Activated CD8-positive, alpha-beta memory T cell treated with anti-CD3 and anti-CD28 coated beads for 24 hours (primary cell): ENCODE results near the gene KIF5C.
A peak's percentile ranks its signal among the peaks of the same experiment; 100 is the strongest.

Experiments
- DNase-seq: peaks from one replicate; pipeline ENCODE4 v3.0.0-alpha.2; 2020

KIF5C gene

DNA sequence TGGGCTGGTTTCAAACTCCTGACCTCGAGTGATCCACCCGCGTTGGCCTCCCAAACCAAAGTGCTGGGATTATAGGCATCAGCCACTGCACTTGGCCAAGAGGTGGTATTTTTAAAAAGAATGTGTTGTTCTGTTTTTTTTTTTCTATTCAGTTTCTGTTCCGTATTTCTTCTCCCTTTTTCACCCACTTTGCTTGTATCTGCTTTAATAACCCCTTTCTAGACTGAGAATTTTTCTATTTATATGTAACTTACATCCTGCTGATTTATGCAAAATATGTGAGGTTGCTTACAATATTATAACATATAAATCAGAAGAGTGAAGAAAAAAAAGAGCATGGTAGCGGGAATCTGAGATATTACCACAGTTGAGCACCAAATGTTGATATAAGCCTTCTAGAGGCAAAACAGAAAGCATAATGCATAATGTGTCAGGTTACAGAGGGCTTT is 146.3 kb downstream of the KIF5C start:
- no peak for DNase-seq

DNA sequence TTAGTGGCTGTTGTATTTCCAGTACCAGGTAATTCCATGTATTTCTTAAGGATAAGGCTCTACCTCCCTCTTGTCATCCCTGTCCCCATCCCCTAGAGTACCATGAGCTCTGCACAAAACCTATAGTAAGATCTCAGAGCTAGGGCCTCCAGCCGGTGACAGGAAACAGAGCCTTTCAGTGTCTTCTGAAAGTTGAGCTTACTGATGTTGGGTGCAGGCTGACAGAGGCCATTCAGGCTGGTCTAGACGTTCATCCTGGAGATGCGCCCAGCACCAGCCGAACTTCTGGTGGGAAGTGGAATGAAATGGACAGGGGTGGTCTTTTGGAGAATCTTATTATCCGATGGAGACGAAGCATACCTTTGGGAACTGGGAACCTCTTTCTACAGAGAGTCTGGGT is 146.7 kb downstream of the KIF5C start:
- DNase-seq = no peak

DNA sequence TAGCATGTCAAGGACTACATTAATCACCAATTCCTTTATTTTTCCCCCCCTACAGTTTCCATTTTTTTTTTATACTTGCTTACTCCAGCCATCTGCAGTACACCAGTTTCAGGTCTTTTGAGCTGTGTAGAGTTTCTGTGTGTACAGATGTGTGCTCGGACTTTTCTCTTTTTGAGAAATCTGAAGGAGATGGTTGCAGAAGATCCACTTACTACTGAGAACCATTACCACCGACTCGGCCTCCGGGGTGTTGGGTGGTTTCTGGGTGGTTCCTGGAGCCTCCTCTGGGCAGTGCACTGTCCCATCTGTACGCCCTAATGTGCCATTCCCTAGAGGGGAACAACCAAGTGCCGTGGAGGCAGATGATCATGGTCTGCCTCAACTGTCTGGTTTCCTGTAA is 148.1 kb downstream of the KIF5C start:
- DNase-seq = no peak

DNA sequence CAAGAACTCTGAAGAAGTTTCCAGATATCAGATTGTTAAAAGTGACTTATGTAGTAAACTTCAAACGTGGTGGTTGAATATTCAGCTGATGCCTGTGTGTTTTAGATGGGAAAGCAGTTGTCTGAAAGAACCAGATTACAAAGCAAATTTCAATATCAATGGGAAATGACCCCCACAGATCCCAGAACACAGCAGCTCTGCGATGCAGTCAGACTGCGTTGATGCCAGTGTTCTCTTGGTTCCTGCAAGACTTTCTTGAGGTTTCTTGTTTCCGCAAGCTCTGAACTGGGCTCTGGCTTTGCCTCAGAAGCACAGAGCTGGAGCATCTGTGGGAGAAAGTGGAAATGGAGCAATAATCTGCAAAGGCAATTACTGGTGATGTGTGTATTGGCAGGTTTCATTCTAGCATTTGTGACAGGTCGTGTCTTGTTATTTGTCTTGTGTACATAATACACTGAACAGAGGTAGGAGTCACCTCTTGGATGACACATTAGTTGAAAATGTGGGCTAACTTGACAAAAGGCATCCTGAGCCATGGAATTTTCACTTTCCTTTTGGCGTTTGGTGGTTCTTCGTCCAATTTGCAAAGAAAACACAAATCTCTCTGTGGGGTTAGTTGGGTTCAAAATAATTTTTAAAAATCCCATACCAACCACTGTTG is 152.7 kb downstream of the KIF5C start:
- DNase-seq = no peak

DNA sequence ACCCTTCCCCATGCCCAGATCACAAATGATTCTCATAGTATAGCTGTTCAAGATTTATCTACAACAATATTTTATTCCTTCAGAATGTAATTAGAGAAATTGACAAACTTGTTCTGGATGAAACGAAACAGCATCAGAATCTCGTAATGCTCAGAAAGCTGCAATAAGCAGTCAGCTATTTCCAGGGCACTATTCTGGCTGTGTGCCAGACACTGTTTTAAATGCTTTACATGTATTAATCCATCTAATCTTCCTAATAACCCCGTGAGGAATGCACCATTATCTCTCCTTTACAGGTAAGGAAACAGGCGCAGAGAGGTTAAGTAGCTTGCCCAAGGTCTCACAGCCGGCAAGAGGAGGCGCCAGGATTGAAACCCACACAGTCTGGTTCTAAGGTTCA is 153.3 kb downstream of the KIF5C start:
- no peak for DNase-seq

DNA sequence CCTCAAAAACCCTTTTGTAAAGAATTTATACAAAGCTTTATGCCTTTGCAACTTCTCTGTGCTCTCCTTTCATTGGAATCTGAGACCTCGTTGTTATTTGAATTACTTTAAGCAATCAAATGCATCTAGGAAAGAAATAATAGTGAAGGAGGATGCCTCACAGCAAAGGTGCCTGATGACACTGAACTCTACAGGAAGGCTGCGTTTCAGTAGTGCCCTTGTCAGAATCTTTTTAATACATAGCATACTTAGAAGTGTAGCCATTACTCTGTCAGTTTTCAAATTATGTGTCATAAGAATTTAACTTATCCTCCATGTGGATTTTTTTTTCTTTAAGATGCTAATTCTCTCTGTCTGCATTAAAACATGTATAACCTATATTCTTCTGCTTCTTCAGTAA is 153.9 kb downstream of the KIF5C start:
- no peak for DNase-seq

DNA sequence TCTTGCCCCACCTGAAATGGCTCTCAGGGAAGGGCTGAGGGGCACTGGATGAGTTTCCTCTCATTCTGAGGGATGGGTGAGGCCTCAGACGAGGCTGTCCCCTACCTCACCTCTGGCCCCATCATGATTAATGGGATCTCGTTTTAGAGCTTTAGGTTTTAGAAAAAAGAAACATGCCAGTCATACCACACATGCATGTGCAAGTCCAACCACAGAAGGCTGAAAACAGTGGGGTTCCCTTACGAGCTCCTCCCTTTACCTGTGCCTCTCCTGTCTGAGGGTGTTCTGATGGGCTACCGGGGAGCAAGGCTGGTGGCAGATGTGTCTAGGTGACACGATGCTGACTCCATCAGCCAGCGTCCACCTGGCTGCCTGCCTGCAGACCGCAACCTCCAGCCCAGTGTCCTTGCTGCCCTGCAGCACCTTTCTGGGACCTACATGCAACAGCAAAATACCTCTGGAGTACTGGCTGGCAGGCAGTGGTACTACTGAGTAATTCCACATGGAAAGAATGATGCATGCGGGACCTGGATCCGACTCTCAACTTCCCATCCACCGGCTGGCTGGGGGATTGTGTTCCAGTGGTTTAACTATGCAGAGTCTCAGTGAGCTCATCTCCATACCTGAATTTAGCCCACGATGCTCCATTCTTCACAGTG is 154.4 kb downstream of the KIF5C start:
- no peak for DNase-seq

DNA sequence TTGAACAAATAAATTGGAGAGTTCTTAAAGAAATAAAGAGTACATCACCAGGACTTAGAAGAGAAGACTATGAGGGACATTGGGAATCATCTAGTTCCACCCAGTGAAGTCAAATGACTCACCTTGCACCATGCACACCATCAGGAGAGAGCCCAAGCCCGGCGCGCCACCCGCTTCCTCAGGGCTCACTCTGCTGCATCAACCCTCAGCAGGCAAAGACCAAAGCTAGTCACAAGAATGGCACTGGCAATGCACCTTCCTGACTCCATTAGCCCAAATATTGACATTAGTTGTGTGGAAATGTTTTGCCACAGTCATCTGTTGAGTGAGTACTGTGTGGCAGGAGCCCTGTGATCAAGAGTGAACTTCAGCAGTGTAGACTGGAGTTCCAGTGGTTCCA is 156.4 kb downstream of the KIF5C start:
- no peak for DNase-seq

DNA sequence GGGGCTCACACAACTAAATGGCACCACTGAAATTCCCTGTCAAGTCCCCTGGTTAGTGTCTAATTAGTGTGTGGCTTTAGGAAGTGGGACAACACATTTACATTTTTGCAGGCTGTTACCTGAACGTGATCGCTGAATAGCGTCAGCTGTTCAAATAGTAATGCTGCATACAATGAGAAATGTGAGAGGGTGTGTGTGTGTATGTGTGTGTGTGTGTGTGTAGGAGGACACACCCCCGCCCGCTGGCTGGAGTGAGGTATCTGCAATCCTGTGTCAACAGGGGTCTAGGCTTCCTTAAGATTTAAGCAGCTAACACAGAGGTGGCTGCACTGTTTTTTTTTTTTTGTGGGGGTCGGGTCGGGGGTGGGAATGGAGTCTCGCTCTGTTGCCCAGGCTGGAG is 158.7 kb downstream of the KIF5C start:
- DNase-seq = no peak

DNA sequence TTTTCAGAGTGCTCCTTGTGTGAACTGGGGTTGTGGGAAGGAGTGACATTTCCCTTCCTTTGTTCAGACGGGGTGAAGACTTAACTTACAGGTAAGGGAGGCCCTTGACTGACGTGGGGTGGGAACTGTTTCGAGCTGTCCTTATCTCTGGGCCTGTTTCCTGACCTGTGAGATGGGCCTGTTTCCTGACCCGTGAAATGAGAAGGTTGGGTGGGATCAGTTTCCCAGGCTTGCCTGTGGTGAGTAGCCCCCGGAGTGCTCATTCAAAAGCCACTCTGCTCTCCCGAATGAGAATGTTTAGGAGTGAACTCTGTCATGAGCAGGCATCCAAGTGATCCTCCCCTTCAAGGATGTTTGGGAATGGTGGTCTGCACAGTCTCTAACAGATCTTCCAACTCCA is 159.4 kb downstream of the KIF5C start:
- DNase-seq = no peak

DNA sequence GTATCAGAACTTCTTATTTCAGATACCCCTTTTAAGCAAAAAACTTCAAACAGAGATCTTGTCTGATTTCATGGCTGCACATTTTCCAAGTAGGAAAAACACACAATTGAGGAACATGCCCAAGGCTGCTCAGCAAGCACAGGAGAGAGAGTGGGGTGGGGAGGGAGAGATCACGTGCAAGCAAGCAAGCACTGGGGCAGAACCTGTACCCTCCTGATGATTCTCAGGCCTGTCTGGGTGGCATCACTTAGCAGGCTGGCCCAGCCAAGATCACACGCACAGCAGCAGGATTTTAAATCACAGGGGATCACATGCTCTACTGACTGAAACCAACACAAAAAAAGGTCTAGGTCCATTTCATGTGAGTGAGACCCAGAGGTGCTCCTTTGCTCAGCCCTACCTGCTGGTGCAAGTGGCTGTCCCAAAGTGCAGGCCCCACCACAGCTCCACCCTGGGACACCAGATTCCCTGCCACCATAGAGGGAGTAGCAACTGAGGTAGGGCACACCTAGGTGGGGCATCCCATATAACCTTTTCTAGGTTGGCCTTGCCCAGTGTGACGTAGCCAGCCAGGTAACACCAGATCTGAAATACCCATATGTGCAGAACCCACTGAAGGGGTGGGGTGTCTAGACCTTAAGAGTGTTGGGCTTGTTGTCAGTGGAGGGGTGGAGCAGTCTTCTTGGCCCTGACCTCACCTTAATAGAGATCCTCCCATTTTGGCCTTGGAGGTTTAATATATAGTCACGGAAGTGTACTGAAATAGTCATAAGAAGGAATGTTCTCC is 161.7 kb downstream of the KIF5C start:
- DNase-seq = no peak

DNA sequence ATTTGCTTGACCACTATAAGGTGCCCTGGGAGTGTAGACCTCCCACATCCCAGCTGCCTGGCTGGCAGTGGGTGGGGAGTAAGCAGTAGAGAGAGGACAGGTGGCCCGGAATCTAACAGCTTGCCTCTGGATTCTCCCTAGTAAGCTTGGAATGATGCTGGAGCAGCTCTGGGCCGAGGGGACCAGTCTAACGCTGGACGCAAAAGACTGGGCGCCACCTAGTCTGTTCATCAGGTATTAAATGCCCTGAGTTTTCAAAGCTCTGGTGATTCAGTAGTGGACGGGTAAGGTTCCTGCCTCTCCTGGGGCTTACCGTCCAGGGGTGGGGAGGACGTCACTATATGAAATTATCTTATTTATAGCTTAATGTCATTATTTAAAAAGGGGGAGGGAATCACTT is 162.8 kb downstream of the KIF5C start:
- DNase-seq = no peak

DNA sequence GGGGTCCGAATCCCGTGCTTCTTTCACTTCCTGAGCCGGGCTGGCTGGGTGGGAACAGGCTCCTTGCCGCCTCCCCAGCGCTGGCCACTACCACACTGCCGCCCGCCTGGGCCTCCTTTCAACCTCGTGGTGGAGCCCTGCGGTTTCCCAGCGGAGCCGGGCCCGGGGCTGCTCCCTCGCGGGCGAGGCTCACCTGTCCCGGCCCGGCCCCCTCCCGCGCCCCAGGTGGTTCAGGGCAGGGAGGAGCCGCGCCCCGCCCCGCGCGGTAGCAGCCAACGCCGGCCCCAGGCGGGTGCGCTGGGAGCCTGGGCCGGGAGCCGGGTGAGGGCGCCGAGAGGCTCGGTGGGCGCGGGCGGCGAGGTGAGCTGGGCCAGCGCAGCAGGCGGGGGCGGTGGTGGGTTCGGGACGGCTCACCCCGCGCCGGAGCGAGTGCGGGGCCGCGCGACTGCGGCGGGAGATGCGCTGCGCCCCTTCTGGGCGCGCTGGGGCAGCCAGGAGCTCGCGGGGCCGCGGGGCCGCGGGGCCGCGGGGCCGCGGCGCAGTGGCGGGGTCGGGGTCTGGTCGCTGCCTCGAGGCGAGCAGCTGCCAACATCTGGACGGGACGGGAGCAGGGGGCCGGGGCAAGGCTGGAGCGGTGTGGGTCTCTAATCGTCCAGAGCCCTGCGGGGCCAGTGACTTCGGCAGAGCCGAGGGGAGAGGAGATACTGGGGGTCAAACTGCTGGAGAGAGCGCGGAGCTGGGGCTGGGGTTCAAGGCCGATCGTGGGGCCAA is 163.6 kb downstream of the KIF5C start, which contains the start of gene LYPD6B:
TSS of gene LYPD6B (plus strand) at position 258 of the 771 bp plus-strand sequence. CDS start 92,250 bp downstream, outside the sequence.
- DNase-seq = no peak

DNA sequence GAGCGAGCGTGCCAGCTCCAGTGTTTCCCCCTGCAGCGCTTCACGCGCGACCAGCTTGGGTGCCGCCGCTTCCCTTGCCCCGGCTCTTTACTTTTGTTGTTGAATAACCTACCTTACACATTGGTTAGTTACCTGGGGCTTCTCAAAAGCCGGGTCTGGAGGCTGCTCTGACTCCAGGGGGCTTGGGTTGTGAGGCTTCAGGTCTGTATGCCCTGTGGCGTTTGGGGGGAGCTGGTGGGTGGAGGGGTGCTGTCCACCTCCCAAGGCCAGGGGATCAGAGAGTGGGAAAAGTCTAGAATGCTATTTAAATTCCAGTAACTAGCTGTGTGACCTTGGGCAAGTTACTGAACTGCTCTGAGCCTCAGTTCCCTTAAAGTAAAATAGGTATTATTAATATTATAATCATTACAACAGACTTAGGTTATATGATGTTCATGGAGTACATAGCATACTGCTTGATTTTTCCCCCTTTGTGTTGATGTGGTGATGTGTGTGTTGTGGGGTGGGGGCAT is 164.2 kb downstream of the KIF5C start:
- DNase-seq = no peak

DNA sequence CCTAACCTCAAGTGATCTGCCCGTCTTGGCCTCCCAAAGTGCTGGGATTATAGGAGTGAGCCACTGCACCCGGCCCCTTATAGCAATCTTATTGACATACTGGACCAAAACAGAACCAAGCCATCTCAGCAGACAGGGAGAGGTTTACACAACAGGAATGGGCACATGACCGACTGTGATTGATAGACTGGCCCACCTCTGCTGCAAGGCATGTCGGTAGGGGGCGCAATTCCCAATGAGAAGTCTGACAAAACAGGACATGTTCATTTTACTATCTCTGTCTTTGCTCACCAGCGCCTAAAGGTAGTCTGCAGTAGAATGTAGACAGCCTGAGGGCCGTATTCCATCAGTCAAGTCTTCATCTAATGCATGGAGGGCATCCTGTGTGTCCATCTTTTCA is 165.4 kb downstream of the KIF5C start:
- DNase-seq = peak; percentile 75

DNA sequence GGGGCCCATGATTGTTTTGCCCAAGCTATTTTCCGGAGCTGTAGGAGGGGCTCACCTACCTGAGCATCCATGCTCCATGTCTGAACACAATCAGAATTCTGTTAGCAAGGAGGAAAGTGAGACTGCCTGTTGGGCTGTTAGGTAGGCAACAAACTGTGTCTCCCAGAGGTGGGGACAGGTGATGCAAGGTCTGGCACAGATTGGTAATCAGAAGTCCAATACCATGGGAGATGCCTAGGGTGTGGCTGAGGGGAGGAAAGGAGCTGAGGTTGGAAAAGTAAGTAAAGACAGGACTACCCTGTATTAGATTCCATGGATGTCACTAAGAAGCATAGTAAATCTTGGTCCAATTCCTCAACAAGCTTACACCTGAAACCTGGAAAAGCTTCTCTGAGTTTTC is 166.5 kb downstream of the KIF5C start:
- no peak for DNase-seq

DNA sequence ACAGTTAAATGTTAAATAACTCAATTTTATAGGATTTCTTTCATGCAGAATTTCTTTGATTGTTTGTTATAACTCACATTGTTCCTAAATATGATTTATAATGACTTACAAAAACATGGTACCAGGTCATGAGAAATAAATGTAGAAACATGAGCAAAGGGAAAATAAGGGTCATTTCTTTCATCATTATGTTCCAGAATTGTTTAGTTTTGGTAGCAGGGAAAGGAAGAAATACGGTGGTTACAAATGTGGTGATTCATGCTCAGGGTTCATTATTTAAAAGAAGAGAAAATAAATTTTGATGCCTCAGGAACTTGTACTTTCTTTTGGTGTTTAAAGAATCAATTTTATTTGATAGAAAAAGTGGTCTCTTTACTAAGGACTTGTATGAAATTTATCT is 167.9 kb downstream of the KIF5C start:
- no peak for DNase-seq

DNA sequence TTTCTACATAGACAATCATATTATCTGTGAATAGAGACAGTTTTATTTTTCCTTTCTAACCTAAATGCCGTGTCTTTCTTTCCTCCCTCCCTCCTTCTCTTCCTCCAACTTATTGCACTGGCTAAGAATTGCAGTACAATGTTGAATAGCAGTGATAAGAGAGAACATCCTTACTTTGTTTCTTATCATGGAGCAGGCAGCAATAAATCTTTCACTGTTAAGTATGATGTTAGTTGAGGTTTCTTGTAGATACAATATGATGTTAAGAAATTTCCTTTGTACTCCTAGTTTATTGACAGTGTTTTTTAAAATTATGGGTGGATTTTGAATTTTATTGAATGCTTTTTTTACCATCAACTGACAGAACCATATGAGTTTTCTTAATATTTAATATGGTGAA is 169.5 kb downstream of the KIF5C start:
- DNase-seq = no peak

DNA sequence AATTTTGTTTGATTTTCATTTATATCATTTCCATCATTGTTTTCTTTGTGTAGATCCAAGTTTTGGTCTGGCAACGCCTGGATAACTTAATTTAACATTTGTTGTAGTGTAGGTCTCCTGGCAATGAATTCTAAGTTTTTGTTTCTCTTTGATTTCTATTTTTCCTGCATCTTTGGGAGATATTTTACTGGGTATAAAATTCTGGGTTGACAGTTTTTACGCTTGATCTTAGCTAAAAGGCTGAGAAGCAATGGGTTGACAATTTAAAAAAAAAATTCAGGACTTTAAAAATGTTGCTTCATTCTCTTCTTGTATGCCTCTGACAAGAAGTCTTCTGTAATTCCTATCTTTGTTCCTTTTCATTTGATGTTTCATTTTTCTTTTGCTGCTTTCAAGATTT is 172.1 kb downstream of the KIF5C start:
- DNase-seq = no peak

DNA sequence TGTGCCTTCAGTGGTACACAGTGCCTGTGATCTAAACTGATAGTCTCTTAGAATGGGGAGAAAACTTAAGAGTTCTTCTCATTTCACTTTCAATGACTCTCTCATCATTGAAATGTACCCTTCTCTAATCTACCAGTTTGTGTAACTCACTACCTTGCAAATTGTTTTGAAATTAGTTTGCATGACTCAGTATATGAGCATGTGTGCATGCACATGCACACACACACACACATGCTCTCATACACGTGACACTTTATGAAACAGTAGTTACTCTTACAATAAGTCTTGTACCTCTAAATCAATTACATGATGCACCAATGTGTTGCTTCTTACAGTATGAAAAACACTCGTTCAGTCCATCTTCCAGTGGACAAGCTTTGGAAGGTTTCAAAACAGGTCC is 174.1 kb downstream of the KIF5C start:
- DNase-seq = no peak

DNA sequence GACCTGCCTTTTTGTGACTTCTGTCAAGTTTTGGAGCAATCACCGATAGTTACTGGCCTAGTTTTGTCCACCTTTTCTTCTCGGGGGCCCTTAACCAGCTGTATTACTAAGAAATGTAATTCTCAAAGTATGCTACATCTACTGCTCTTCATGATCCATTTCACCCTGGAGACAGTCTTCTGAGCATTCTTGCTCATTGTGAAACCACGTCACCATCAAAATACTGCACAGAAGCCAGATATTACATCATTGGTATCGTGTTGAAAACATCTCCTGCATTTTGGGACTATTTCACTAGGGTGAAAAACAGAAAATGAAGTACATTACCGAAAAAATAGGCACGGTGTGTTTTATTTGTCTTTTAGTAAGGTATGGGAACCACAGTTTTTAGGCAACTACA is 175.2 kb downstream of the KIF5C start:
- DNase-seq = no peak

DNA sequence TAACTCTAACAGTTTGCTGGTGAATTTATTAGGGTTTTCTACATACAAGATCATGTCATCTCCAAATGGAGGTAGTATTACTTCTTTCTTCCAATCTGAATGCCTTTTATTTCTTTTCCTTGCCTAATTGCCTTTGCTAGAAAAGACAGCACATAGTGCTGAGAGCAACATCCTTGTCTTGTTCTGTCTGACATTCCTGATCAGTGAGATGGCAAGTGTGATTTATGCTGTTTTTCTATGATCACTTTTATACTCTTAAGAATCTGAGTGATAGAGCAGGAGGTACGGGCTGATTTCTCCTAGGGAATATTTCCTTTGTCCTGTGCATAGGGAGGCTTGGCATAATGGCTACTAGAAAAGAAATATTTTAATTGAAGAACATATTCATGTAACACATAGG is 180.7 kb downstream of the KIF5C start:
- no peak for DNase-seq
